H4 (cell line): ENCODE data around the gene MRPS6. TPM values are rescaled to one million over a fixed set of nuclear protein-coding genes. Genes with fewer than 3 reads are reported as not detected.

Experiments used
- DNase-seq: peaks from one replicate; pipeline ENCODE4 v3.0.0-alpha.2; 2015; ENCODE audit warnings: low spot score
- total RNA-seq: library from RNA; depleted of rRNA; stranded (reverse); fragments of >200 nt; shearing (Covaris generic); gene quantifications from 2 replicates; pipeline ENCODE4 v1.2.3, GENCODE V29; 2014

MRPS6 gene
- total RNA-seq, 1 experiment from 2014 or later = 40.9 TPM

DNA sequence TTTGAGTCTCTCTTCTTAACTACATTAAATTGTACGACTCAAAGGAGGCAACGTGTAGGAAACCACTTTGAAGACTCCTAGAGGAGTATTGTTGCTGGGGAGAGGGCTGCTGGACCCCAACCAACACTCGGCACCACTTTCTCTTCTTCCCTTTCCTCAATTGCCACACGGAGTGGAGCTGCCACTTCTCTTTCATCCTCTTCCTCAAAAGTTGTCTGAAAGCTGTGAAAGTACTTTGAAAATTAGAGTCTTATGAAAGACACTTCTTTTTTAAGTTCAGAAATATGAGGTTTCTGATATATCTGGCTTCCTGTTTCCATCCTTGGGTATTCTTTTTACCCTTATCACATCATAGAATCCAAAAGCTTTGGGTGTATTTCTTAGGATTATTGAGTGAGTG is 59.5 kb downstream of the MRPS6 start:
- DNase-seq = no peak

DNA sequence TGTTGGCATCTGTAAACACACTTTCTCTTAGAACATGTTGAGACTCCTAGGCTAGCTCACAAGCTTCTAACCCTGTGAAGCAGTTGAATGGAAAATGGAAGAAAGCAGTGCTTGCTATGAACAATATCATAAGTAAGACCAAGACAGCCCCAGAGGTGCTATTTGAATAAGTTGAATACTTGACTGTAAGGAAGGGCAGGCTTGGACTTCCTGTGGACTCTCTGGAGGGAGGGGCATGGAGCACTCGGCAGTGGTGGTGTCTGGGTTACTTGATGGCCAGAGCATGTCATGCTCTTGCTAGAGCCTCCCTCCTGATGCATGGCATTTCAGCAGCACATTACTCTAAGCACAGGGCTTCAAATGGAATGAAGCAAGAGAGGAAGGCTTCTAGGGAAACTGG is 60.0 kb downstream of the MRPS6 start:
- DNase-seq = no peak

DNA sequence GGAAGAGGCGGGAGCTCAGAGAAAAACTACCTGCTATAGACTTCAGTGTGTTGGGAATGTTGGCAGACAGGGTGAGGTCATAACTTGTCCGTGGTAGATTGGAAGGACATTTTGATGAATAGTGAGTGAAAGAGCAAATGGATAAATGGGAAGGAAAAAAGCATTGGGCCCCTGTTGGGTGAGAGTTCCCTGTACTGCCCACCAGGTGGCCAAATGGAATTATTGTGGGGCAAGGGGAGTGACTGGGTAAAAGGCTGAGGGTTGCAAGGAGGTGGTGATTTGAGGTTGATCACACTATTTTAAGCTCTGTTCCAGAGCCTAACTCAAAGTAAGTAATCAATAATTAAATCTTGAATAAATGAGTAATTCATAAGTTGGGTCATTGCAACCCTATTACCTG is 60.4 kb downstream of the MRPS6 start:
- no peak for DNase-seq

DNA sequence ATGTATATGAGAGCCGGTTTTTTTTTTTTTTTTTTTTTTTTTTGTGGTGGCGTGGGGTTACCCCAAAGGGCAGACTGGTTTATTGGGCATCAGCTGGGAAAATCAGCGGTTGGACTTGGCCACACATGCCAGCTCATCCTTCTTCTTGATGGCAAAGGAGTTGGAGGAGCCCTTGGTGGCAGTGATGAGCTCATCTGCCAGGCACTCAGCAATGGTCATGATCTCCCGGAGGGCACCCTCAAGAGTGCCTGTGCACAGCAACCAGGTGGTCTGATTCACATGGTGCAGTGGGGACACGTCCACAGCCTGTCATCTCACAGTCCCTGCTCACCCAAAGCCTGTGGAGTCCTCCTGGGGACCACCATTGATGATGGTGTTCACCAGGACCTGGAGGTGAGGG is 62.0 kb downstream of the MRPS6 start:
- DNase-seq = no peak

DNA sequence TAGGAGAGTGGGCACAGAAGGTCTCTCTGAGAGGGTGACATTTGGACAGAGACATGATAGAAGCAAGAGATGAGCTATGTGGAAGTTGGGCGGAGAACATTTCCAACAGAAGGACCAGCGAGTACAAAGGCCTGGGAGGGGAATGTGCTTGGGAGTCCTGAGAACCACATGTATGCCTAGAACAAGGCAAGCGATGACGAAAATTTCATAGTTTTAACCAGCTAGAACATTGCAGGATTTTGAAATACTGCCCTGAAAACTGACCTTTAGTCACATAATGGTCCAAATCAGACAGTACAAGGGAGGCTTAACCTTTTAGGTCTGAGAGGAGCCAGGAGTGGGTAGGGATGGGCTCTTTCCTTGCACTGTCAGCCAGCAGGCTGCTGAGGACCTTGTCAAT is 68.0 kb downstream of the MRPS6 start:
- DNase-seq = no peak

DNA sequence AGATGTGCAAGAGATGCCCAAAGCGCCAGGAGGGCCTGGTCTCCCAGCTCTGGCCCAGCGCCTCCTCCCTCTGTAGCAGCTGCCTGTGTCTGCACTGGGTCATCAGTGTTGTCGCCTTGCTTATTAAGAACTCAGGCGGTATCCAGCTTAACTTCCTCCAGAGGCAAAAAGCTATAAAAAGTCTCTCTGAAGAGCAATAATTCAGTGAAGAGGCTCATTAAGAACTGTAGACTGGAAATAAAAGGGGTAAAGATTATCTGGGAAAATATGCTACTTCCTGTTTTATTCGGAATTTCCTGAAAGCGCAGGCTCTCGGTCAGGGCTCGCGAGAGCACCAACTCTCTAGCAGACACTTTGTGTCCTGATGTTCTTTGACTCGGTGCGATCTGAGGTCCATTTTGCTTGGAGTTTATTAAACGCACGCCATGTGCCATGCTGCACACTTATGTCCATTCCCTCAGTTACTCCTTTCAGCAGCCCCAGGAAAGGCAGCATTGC is 70.4 kb downstream of the MRPS6 start:
- DNase-seq = no peak

DNA sequence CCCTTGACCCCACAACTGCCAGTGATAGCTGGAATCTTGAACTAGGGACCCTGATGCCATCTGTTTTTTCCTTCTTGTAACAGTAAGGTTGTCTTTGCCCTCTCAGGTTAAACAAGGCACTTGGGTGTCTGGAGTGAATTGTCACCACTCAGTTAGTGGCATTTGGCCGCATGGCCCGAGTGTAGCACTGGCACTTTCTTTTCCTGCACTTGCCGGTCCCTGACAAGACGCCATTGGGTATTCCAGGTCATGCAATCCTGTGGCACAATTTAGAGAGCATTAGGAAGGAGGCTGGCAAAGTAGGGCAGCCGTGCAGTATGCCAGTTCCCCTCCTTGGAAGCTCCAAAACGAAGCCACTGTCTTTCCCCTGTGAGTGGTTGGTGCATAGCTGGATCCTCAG is 70.8 kb downstream of the MRPS6 start:
- DNase-seq = no peak

DNA sequence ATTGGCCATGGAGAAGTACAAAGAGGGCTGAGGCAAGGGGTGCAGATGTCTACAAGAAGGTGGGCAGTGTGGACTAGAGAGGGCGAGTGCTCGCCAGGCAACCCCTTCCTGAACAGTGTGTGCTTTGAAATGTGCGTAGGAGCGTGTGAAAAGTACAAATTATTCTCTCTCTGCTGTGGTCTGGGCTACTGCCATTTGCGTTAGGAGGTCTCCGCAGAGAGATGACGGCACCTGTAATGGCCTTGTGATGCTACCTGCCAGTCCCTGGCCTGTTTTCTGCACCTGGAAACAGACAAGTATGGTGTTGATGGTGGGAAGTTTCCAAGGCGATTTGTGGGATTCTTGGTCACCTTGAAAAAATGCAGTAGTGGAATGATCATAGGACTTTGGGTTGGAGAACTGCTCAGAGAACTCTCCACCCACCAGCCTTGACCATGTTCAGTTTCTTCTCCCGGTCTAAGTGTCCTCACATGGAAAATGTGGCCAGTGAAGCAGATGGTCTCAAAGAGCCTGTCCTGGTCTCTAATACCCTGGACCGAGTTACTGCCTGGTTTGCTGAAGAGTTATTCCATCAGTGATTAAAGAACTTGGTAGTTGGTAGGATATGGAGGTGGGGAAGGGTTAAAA is 74.5 kb downstream of the MRPS6 start:
- DNase-seq = no peak

DNA sequence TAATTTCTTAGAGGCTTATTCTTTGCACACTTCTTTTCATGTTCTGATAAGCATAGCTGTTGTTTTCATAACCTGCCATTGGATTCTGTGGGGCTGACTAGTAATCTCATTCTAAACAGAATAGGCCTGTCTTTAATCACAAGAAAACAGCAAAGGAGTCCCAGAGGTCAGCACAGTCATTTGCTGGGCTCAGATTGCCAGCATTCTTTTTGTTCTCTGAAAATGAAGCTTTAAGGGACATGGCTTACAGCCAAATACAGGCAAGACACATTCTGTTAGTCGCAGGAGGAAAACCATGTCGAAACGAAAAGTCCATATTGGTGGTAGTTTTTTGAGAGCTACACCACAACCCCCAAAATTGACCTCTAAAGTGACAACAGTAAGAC is 75.0 kb downstream of the MRPS6 start:
- no peak for DNase-seq

DNA sequence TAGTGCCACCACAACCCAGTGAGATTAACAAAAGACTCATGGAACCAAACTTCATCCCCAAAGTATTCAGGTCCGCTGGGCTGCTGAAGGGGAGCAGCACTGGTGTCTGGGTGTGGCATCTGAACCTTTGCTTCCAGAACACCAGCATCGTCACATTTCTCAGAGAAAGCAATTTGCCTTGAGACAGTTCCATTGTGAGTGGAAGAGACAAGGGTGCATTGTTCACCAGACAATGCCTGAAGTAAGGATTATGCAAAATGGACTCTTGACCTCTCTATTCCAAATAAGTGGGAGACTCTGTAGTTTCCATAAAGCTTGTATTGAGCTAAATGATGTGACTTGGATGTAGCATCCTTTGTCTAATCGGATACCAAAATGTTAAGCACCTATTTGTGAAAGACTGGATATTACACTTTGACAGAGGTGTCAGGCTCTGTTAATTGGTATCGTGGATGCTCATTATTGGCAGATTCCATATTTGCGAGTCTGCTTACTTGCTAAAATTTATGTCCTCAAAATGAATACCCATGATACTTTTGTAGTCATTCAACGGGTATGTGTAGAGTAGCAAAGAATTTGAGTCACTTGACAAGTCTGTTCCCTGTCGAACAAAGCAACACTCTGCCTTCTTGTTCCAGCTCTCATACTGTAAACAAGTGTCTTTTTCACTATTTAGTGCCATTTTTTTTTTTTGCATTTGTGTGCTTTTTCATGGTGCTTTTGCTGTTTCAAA is 75.6 kb downstream of the MRPS6 start:
- no peak for DNase-seq

DNA sequence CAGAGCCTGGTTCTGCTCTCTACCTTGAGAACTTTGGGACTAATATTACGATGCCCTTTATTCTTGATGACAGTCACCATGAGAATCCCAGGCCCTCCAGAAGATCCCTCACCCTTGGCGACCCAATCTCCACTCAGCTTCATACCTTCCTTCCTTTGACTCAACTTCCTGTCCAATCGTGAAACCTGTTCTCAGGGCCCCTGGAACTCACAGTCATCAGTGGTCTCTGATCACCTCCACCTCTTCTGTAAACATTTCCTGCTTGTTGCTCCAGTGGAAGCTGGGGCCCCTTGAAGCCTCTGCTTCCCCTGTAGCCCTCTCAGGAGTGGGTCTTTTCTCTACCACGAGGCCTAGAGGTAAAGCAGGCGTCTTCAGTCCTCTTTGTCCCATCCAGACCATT is 79.1 kb downstream of the MRPS6 start:
- DNase-seq = no peak

DNA sequence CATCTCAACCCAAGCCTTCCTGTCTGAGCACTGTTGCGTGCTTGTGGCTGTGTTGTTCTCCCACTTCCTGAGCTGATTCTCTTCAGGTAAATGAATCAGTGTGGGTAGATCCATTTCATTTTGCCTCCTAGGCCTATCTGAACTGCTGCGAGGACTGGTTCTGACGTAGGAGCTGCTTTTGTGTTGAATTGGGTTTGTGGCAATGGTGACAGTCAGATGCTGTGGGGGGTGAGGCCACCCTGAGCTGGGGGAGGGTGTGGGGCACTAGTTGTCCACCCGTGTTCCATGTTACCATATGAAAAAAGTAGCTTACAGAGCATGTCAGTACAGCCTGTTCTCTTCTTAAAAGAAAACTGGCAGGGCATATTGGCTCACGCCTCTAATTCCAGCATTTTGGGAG is 81.5 kb downstream of the MRPS6 start:
- no peak for DNase-seq

DNA sequence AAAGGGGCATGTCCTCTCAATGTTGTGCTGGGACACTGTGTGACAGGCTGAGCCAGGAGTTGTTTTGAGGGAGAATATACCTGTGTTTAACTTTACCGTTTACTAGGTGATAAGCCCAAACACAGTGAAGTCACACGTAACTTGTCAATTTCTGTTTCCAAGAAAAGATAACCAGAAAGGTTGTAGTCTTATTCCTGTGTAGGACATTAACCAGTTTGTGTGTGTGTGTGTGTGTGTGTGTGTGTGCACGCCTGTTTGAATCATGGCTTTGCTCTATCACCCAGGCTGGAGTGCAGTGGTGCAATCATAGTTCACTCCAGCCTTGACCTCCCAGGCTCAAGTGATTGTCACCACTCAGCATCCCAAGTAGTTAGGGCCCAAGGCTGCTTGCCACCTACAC is 83.6 kb downstream of the MRPS6 start:
- no peak for DNase-seq

DNA sequence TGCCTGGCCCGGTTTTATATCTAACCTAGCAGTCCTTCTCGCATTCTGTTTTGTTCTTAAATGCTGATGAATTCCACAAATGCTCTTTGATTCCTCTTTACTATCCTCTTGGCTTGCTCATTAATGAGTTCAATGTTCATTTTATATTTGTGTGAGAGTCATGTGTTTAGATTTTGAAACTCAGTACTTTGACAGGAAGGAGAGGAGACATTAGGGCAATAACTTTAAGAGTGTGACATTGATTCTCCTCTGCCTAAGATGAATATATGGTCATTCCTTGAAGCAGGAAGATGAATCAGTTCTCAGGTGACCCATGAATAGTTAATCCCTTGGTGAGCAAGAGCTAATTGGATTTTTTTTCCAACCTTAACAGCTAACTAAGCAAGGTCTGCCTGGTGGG is 84.1 kb downstream of the MRPS6 start:
- no peak for DNase-seq

DNA sequence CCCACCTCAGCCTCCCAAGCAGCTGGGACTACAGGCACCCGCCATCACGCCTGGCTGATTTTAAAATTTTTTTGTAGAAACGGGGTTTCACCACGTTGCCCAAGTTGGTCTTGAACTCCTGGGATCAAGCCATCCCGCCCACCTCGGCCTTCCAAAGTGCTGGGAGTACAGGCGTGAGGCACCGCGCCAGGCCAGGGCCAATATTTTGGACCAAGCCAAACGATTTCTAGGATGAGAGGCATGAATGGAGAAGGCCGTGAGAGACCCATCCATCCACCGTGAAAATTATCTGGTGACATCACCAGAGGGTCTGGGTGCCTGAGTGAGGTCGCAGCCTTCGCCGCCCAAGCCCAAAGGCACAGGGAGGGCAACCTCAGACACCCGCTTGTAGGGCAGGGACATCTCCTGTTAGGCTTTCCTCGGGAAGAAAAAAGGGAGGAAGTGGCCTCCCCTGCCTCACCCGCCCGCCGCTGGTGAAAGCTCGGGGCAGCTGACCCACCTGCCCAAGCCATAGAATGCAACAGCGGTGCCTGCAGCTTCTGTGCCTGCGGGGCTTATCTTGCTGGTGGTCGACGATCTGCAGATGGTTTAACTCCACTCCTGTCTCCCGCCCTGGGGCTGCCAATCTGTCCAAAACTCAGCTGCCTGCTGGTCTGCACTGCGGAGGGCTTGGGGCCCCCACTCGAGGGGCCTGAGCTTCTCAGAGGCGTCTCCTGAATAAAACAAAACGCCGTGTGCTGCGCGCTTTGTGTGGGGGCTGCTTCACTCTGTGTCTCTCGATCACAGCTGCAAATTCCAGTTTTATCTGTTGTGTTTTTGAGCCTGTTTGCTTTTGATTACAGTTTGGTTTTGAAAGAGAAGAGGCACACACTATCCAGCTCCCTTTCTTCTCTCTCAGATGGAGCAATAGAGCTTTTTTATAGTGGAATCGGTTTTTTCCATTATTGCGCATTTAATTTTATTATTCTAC is 85.8 kb downstream of the MRPS6 start:
- no peak for DNase-seq

DNA sequence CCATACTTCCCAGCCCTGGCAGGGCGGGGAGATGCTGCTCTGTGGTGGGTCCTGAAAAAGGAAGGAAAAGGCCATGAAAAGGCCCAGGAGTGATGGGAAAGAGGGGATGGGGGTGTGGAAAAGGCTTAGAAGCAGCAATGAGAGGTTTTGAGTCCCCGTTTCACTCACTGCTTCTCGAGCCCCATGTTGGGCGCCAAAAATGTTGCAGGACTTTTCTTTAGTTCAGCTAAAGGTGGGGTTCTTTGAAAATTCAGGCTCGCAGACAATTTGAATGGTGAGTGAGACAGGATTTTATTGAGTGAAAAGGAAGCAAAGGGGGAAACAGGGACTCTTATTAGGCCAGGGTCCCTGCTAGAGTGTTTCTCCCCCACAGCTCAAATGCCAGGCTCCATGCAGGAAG is 93.1 kb downstream of the MRPS6 start:
- no peak for DNase-seq

DNA sequence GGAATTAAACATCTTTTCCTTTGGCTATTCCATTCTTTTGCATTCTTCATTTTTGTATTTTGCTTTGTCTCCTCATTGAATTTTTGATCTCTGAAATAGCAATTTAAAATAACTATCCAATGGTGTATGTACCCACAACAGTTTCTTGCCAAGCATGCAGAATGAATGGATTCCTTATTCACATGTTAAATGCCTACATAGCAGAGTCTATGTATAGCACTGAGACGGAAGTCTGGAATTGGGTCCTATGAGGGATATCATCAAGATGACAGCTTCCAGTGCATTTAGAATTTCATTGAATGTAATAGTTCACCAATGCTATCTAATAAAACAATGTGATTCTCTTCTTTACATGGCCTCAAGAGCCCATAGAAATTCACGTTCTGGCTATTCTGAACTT is 97.5 kb downstream of the MRPS6 start:
- DNase-seq = no peak

DNA sequence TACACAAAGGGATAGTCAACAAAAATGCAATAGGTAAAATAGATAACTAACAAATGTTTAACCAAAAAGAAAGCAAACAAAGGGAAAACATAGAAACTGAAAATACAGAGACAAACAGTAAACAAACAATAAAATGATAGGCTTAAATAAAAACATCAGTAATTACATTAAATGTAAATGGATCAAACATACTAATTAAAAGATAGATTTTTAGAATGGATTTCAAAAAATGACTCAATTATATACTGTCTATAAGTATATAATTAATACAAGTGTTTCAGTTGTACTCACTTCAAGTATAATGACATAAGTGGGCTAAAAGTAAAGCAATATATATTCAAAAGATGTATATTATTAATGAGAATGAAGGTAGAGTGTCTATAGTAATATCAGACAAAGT is 101.1 kb downstream of the MRPS6 start:
- DNase-seq = no peak

DNA sequence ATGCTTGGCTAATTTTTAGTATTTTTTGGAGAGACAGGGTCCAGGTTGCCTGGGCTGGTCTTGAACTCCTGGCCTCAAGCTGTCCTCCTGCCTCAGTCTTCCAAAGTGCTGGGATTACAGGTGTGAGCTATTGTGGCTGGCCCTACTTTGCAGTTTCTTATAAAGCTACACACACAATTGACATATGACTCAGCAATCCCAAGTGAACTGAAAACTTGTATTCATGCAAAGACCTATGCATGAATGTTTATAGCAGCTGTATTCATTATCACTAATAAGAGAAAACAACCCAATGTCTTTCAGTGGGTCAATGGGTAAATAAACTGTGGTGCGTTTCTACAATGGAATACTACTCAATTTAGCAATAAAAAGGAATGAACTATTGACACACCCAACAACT is 103.1 kb downstream of the MRPS6 start:
- DNase-seq = no peak

DNA sequence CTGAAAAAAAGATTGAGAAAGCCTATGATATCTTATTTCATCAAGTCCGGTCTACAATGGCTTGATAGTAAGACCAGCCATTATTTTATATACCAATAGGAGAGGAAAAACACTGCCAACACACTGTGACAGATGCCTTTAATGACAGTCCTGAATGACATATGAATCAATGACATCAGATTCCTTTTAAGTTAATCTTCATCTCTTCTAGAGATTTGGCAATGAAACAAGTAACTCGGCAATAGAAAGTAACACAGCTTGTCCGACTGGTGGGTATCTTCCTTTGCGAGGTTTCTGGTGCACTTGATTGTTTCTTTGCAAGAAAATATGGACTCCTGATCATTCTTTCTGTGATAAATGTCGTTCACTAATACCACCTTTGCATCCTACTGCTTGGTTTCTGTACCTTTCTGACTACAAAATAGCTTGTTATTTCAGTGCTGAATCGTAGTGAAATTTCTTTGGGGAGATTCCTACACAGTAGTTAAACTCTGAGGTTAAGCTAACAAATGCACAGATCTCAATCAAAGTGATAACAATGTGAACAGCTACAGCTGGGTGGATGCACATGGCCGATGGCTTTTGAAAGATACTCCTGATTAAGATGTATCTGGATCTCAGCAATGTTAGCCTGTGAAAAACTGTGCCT is 104.7 kb downstream of the MRPS6 start:
- no peak for DNase-seq

DNA sequence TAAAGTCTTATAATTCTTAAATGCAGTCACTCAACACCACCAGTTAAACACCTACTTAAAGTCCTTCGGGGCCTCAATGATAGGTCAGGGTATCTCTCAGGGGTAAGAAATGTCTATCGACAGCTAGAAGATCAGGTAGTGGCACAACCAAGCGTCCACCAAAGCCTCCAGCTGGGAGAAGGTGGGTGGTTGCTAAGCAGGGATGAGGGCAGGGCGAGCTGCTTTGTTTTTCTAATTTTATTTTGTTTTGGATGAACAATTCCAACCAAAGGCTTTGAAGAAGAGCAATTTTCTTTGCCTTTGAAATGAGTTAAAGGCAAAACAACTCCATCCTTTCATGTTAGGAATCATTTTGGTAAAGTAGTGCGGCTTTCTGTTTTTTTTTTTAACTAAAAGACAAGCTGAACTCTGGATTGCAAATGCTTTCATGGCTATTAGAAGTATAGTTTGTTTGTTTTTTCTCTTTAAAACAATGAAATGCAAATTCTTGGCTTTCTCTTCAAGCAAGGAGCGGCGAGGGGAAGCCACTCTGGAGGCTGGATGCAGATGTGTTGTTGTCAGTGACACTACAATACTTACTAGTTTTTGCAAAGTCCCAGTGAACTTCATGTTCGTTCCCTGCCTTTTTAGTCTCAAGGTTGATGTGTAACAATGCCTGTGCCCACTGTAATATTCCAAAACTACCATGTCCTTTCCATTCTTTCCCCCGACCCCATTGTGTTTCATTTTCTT is 106.0 kb downstream of the MRPS6 start:
- no peak for DNase-seq
